ENCODE measurements around the gene FRMPD3.
A peak's percentile ranks its signal among the peaks of the same experiment; 100 is the strongest.
"Not testable (repeated sequence)": the region's sequence is repeated elsewhere in the genome, so short reads cannot be mapped to it uniquely, and the experiment has no call there.

Gene FRMPD3

GRCh38 chrX:107448998-107449835 is at the start of gene FRMPD3:
FRMPD3 (plus strand) TSS chrX:107449652; CDS start chrX:107526589, 76,937 bp downstream.
- DNase-seq, result peak; percentile 32

- no peak for DNase-seq
Measured at GRCh38 chrX:107420571-107420970, 28.9 kb upstream of the FRMPD3 start.

GRCh38 chrX:107421337-107421861 is 28.1 kb upstream of the FRMPD3 start:
- DNase-seq, result no peak

GRCh38 chrX:107429090-107429489 is 20.4 kb upstream of the FRMPD3 start:
- no peak for DNase-seq

- no peak for DNase-seq
Measured at GRCh38 chrX:107440187-107440586, 9.3 kb upstream of the FRMPD3 start.

GRCh38 chrX:107440692-107441091 is 8.8 kb upstream of the FRMPD3 start:
- no peak for DNase-seq

- no peak for DNase-seq
Measured at GRCh38 chrX:107442914-107443527, 6.4 kb upstream of the FRMPD3 start.

GRCh38 chrX:107445146-107445545 is 4.3 kb upstream of the FRMPD3 start:
- DNase-seq, result no peak

GRCh38 chrX:107445631-107446030 is 3.8 kb upstream of the FRMPD3 start:
- DNase-seq, result no peak

GRCh38 chrX:107447642-107448041 is 1.8 kb upstream of the FRMPD3 start:
- no peak for DNase-seq

- no peak for DNase-seq
Measured at GRCh38 chrX:107448625-107448997, 841 bp upstream of the FRMPD3 start.

GRCh38 chrX:107450823-107451509 is 1.5 kb downstream of the FRMPD3 start:
- DNase-seq, result no peak

- DNase-seq, result no peak
Measured at GRCh38 chrX:107451731-107452130, 2.3 kb downstream of the FRMPD3 start.

GRCh38 chrX:107452581-107452980 is 3.1 kb downstream of the FRMPD3 start:
- no peak for DNase-seq

GRCh38 chrX:107454302-107454701 is 4.8 kb downstream of the FRMPD3 start:
- no peak for DNase-seq

- DNase-seq, result no peak
Measured at GRCh38 chrX:107457289-107457688, 7.8 kb downstream of the FRMPD3 start.

- no peak for DNase-seq
Measured at GRCh38 chrX:107465932-107466620, 16.6 kb downstream of the FRMPD3 start.

GRCh38 chrX:107467271-107467670 is 17.8 kb downstream of the FRMPD3 start:
- no peak for DNase-seq

- no peak for DNase-seq
Measured at GRCh38 chrX:107470198-107470597, 20.7 kb downstream of the FRMPD3 start.

GRCh38 chrX:107470971-107471370 is 21.5 kb downstream of the FRMPD3 start:
- DNase-seq, result no peak

- DNase-seq, result not testable (repeated sequence)
Measured at GRCh38 chrX:107471420-107471819, 22.0 kb downstream of the FRMPD3 start.

GRCh38 chrX:107477406-107477805 is 28.0 kb downstream of the FRMPD3 start:
- DNase-seq, result no peak

GRCh38 chrX:107480272-107480671 is 30.8 kb downstream of the FRMPD3 start:
- DNase-seq, result no peak

All from NCI-H1092 (cell line).